ENCODE data around the gene NDUFS1. TPM values are rescaled to one million over a fixed set of nuclear protein-coding genes. Genes with fewer than 3 reads are reported as not detected.
A peak's percentile ranks its signal among the peaks of the same experiment; 100 is the strongest.

The NDUFS1 gene
- total RNA-seq, 1 experiment from 2014 or later = 79.2 TPM

- intact Hi-C loops (cut with micrococcal nuclease; ENCODE audit: unreplicated experiment) = loop anchor here (5.0 to 10.0 kb wide), 2 partner anchors 52 to 140 kb away; no protein-coding TSS in a partner anchor
- BruUV-seq (replicated peaks) = no TSS peak
Measured at GRCh38 chr2:206084439-206084869, 74.8 kb downstream of the NDUFS1 start.

GRCh38 chr2:206083602-206084438, 75.4 kb downstream of the NDUFS1 start:
- Mint-ChIP-seq H3K4me3 (ENCODE audit: low read depth, unreplicated experiment) (peak overlapping the region; percentile 93), H3K4me1 (ENCODE audit: low read depth, unreplicated experiment) (peaks cover 32% of the 10 kb centered on the region), H3K27ac (ENCODE audit: unreplicated experiment) (peak overlapping the region; percentile 93), H3K27me3 (ENCODE audit: unreplicated experiment) (no peaks in the 10 kb centered on the region), H3K36me3 (ENCODE audit: insufficient read depth, unreplicated experiment) (peaks cover 36% of the 10 kb centered on the region), H3K9me3 (ENCODE audit: low read depth, unreplicated experiment) (no peaks in the 10 kb centered on the region)
- TSS peak; percentile 32 for BruUV-seq (replicated peaks)
- DNase-seq = peak; percentile 12
- CTCF ChIA-PET = interaction anchor here (0.6 to 1.2 kb wide), 4 partner anchors 8 to 652 kb away, joined by 3 to 7 read pairs (median 6); no protein-coding TSS in a partner anchor
- intact Hi-C loops (cut with micrococcal nuclease; ENCODE audit: unreplicated experiment) = loop anchor here (5.0 to 10.0 kb wide), 2 partner anchors 52 to 139 kb away; no protein-coding TSS in a partner anchor
- TF ChIP-seq CTCF (IDR thresholded peaks at IDR 0.05; ENCODE audit: unreplicated experiment) = no peak

More at GRCh38 chr2:206084439-206084869, 74.8 kb downstream of the NDUFS1 start:
- H3K4me1 Mint-ChIP-seq (ENCODE audit: low read depth, unreplicated experiment) = peaks cover 28% of the 10 kb centered on the region
- peak overlapping the region; percentile 93 for H3K4me3 Mint-ChIP-seq (ENCODE audit: low read depth, unreplicated experiment)
- H3K36me3 Mint-ChIP-seq (ENCODE audit: insufficient read depth, unreplicated experiment) = peaks cover 36% of the 10 kb centered on the region
- no peaks in the 10 kb centered on the region for H3K9me3 Mint-ChIP-seq (ENCODE audit: low read depth, unreplicated experiment)
- H3K27me3 Mint-ChIP-seq (ENCODE audit: unreplicated experiment) = no peaks in the 10 kb centered on the region
- TF ChIP-seq CTCF (IDR thresholded peaks at IDR 0.05; ENCODE audit: unreplicated experiment) = no peak
- peak; percentile 53 for DNase-seq
- peak overlapping the region; percentile 93 for H3K27ac Mint-ChIP-seq (ENCODE audit: unreplicated experiment)
- CTCF ChIA-PET = interaction anchor here (0.6 to 1.1 kb wide), 3 partner anchors 8 to 652 kb away, joined by 3 to 7 read pairs (median 7); no protein-coding TSS in a partner anchor

GRCh38 chr2:206082298-206082843, 76.9 kb downstream of the NDUFS1 start:
- DNase-seq = no peak
- H3K36me3 Mint-ChIP-seq (ENCODE audit: insufficient read depth, unreplicated experiment) = peaks cover 36% of the 10 kb centered on the region
- H3K4me3 Mint-ChIP-seq (ENCODE audit: low read depth, unreplicated experiment) = no peak overlapping the region
- no peaks in the 10 kb centered on the region for H3K9me3 Mint-ChIP-seq (ENCODE audit: low read depth, unreplicated experiment)
- CTCF ChIA-PET = no interaction called here
- H3K27me3 Mint-ChIP-seq (ENCODE audit: unreplicated experiment) = no peaks in the 10 kb centered on the region
- peaks cover 32% of the 10 kb centered on the region for H3K4me1 Mint-ChIP-seq (ENCODE audit: low read depth, unreplicated experiment)
- TF ChIP-seq CTCF (IDR thresholded peaks at IDR 0.05; ENCODE audit: unreplicated experiment) = no peak
- no peak overlapping the region for H3K27ac Mint-ChIP-seq (ENCODE audit: unreplicated experiment)
- intact Hi-C loops (cut with micrococcal nuclease; ENCODE audit: unreplicated experiment) = loop anchor here (5.0 to 10.0 kb wide), 2 partner anchors 50 to 138 kb away; no protein-coding TSS in a partner anchor
- no TSS peak for BruUV-seq (replicated peaks)

- Mint-ChIP-seq H3K4me3 (ENCODE audit: low read depth, unreplicated experiment) (no peak overlapping the region), H3K27ac (ENCODE audit: unreplicated experiment) (no peak overlapping the region), H3K36me3 (ENCODE audit: insufficient read depth, unreplicated experiment) (peaks cover 24% of the 10 kb centered on the region), H3K9me3 (ENCODE audit: low read depth, unreplicated experiment) (no peaks in the 10 kb centered on the region), H3K4me1 (ENCODE audit: low read depth, unreplicated experiment) (peaks cover 24% of the 10 kb centered on the region), H3K27me3 (ENCODE audit: unreplicated experiment) (no peaks in the 10 kb centered on the region)
- no peak for TF ChIP-seq CTCF (IDR thresholded peaks at IDR 0.05; ENCODE audit: unreplicated experiment)
- CTCF ChIA-PET = no interaction called here
- no TSS peak for BruUV-seq (replicated peaks)
- intact Hi-C loops (cut with micrococcal nuclease; ENCODE audit: unreplicated experiment) = loop anchor here (5.0 to 10.0 kb wide), 2 partner anchors 49 to 136 kb away; no protein-coding TSS in a partner anchor
- no peak for DNase-seq
Measured at GRCh38 chr2:206080927-206081326, 78.3 kb downstream of the NDUFS1 start.
